Tongue (tissue), 2 donors: Measurements from ENCODE around the gene LEPROT. TPM values are rescaled to one million over a fixed set of nuclear protein-coding genes. Genes with fewer than 3 reads are reported as not detected.
"Not testable (repeated sequence)": the region's sequence is repeated elsewhere in the genome, so short reads cannot be mapped to it uniquely, and the experiment has no call there.

Experiments used
- DNase-seq: peaks from one replicate; pipeline ENCODE4 v3.0.0-alpha.2; 2015
- total RNA-seq: library from RNA; depleted of rRNA; stranded (reverse); fragments of >200 nt; gene quantifications from one replicate; pipeline ENCODE4 v1.2.3, GENCODE V29; 2014

The LEPROT gene, protein sequence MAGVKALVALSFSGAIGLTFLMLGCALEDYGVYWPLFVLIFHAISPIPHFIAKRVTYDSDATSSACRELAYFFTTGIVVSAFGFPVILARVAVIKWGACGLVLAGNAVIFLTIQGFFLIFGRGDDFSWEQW
- total RNA-seq, result 60.3 TPM

GRCh38 chr1:65420590-65421350 lies at the start of gene LEPROT, which contains the start of gene LEPR:
TSS of gene LEPROT (plus strand) at chr1:65420668. CDS start at chr1:65420725, 57 bp downstream.
TSS of gene LEPR (plus strand) at chr1:65420668. CDS start at chr1:65565566, 144,898 bp downstream.
- DNase-seq, result peak; percentile 74

DNA sequence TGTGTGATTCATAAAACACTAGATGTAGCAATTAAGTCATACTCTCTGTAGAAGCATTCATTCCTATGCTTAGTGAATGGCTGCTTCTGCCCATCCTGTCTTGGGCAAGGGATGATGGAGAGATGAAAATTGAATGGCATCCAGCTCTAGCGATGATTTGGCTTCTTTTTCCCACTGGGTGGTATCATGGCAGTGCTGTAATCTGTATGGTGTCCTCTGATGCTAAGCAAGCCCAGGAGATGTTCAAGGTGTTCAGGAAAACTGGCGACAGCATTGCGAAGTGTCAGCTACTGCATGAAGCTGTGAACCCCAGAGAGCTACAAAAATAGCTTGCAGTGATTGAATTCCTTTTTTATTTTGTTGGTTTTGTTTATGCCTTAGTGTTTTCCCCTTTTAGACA lies 48.9 kb upstream of the LEPROT start:
- no peak for DNase-seq

- DNase-seq, result no peak
These were observed 47.9 kb upstream of the LEPROT start for GRCh38 chr1:65372557-65372956.

- DNase-seq, result no peak
These were observed 42.8 kb upstream of the LEPROT start for GRCh38 chr1:65377496-65378246.

GRCh38 chr1:65378247-65378946 lies 42.1 kb upstream of the LEPROT start:
- DNase-seq, result no peak

DNA sequence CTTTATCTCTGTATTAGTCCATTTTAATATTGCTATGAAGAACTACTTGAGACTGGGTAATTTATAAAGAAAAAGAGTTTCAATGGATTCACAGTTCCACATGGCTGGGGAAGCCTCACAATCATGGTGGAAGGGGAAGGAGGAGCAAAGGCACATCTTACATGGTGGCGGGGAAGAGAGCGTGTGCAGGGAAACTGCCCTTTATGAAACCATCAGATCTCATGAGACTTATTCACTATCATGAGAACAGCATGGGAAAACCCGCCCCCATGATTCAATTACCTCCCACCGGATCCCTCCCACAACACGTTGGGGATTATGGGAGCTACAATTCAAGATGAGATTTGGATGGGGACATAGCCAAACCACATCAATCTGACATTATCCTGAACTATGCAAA lies 36.0 kb upstream of the LEPROT start:
- not testable (repeated sequence) for DNase-seq

GRCh38 chr1:65386439-65386838 lies 34.0 kb upstream of the LEPROT start:
- DNase-seq, result no peak

DNA sequence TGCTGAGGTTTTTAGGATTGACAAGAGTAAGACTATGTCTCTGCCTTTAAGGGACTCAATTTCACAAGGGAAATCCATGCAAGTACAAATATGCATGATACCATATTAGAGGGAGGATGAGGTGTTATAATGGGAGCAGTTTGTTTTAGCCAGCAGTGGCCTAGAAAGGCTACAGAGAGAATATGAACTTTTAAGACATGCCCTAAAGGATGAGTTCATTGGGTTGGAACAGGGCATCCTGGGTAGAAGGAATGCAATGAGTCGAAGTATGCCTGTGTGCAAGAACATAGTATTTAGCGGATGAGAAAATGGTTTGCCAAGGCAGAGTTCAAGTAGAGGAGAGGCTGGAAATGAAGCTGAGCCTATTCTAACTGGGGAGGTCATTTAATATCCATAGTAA lies 32.6 kb upstream of the LEPROT start:
- no peak for DNase-seq

- DNase-seq, result no peak
These were observed 31.4 kb upstream of the LEPROT start for GRCh38 chr1:65388908-65389695.

GRCh38 chr1:65392497-65392896 lies 28.0 kb upstream of the LEPROT start:
- no peak for DNase-seq

DNA sequence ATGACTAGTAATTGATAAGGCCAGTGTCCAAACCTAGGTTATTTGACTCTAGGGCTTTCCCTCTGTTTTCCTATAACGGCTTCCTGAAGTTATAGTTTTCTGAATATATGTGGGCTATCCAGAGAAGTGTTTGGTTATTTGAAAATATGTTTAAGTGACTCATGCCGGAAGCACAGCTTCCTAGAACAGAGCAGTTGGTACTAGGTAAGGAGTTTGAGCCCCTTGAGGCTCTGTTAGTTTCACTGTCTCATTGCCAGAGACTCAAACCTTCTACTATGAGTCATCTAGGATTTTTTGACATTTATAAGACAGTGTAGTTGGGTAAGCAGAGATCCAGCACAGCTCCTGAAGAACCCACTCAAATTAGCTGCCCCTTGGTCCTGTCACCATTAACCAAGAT lies 27.1 kb upstream of the LEPROT start:
- no peak for DNase-seq

DNA sequence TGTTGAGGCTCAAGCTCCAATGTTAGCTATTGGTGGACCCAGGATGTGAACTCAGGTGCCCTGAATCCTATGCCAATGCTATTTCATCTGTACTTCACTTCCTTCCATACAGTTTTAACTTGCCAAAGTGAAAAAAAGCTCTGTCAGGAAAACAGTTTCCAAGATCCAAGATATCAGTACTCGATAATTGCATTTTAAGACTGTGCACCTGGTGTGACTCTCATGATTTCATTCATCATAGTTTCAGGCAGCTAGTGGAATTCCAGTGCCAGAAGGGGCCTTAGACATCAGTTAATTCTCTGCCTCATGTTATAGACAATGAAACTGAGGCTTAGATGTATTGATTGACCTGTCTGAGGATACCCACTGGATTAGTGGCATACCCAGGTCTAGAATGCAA lies 26.5 kb upstream of the LEPROT start:
- no peak for DNase-seq

DNA sequence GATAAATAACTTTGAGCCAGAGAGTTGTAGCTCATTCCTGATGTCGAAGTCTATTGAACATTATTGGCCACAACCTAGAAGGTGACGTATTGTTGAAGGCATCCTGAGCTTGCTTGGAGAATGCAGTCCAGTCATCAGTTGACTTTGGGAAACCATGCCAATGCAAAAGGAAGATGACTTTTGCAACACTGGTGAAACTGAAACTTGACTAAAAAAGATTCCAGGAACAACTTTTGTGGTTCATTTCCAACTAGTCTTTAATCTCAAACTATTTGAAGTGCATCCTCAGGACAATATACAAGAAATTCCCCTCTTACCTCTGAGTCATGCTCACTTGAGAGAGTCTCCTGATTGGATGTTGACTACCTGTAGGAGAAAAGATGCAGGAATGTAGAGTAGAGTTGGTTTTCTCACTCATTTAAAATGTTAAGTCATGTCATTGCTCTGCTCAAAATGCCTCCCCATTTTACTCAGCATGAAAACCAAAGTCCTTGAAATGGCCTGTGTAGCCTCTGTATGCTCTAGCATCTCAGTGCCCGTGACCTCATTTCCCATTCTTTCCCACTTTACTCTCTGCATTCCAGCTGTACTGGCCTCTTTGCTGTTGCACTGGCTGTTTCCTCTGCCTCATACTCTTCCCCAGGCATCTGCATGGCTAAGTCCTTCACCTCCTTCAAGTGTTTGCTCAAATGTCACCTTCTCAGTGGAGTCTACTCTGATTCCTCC lies 24.4 kb upstream of the LEPROT start:
- no peak for DNase-seq

- DNase-seq, result no peak
These were observed 22.4 kb upstream of the LEPROT start for GRCh38 chr1:65398083-65398482.

GRCh38 chr1:65399003-65399402 lies 21.5 kb upstream of the LEPROT start:
- DNase-seq, result no peak

DNA sequence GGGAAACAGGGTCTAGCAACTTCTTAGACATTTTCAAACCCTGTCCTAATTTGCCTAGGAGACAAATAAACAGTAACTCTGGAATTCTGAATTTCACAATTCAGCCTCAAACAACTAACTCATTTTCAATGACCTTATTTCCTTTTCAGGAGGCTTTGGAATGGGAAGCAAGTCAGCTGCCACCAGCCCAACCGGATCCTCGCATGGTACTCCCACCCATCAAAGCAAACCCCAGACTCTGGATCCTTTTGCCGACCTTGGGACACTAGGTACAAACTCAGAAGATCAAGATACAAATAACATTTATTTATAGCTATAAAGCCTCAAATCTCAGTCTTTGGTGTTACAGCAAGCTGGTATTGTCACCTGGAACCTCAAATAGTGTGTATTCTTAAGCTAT lies 18.9 kb upstream of the LEPROT start:
- DNase-seq, result no peak

GRCh38 chr1:65404941-65405340 lies 15.5 kb upstream of the LEPROT start:
- DNase-seq, result no peak

GRCh38 chr1:65407877-65408276 lies 12.6 kb upstream of the LEPROT start:
- no peak for DNase-seq

- DNase-seq, result no peak
These were observed 11.2 kb upstream of the LEPROT start for GRCh38 chr1:65409314-65409713.

DNA sequence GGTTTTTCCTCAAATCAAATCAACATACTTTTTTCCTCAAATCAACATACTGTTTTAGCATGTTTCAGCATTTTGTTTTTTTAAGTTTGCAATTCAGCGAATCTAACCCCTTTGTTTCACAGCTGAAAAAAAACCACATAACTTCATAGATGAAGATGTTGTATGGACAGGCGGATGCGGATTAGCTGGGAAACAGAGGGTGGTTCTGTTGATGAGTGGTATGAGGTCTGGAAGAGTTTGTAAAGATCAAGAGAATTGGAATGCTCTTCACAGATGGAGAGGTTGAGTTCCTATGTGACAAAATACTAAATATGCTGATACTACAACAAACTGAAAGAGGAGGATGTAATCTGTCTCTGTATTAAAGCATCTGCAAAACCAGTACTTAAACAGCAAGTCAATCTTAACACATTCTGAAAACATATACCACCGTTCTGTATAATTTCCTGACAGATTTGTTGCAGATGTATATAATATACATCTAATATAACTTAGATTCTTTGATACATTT lies 10.6 kb upstream of the LEPROT start:
- no peak for DNase-seq
